Large intestine (tissue), 3 donors: Measurements from ENCODE around the gene UBE2S. TPM values are rescaled to one million over a fixed set of nuclear protein-coding genes. Genes with fewer than 3 reads are reported as not detected.

Experiments used
- DNase-seq, 2 donors: peaks; one replicate each; pipeline versions ENCODE4 v3.0.0 to v3.0.0-alpha.2; 2013
- H3K27ac ChIP-seq: one replicate; pipeline ENCODE4 v1.5.1; 2013; ENCODE audit warnings: low read length
- H3K27me3 ChIP-seq: 2 replicates; pipeline ENCODE4 v1.6.1; 2013; ENCODE audit warnings: low read length; ENCODE audit not compliant: control insufficient read depth, insufficient read depth
- H3K36me3 ChIP-seq: 2 replicates; pipeline ENCODE4 v1.6.1; 2013; ENCODE audit warnings: low read length; ENCODE audit not compliant: control insufficient read depth, insufficient read depth
- H3K4me1 ChIP-seq: one replicate; pipeline ENCODE4 v1.6.1; 2013; ENCODE audit warnings: low read length; ENCODE audit not compliant: control insufficient read depth, insufficient read depth
- H3K4me3 ChIP-seq: one replicate; pipeline ENCODE4 v1.5.1; 2013; ENCODE audit warnings: low read length
- H3K9me3 ChIP-seq: one replicate; pipeline ENCODE4 v1.6.1; 2013; ENCODE audit warnings: mild to moderate bottlenecking, low read depth, low read length, moderate library complexity; ENCODE audit not compliant: control insufficient read depth
- WGBS: methylation state at CpG from one replicate; pipeline ENCODE4 v1.1.5; 2013; ENCODE audit warnings: low lambda C conversion rate; ENCODE audit not compliant: insufficient coverage; 5-methylcytosine and 5-hydroxymethylcytosine counted together
- polyA plus RNA-seq: library from polyadenylated mRNA; unstranded; fragments of 120-200 nt; gene quantifications from one replicate; pipeline ENCODE4 v1.2.1, GENCODE V29; 2013

UBE2S gene
- polyA plus RNA-seq, 1 donor: 29.9 TPM

DNA sequence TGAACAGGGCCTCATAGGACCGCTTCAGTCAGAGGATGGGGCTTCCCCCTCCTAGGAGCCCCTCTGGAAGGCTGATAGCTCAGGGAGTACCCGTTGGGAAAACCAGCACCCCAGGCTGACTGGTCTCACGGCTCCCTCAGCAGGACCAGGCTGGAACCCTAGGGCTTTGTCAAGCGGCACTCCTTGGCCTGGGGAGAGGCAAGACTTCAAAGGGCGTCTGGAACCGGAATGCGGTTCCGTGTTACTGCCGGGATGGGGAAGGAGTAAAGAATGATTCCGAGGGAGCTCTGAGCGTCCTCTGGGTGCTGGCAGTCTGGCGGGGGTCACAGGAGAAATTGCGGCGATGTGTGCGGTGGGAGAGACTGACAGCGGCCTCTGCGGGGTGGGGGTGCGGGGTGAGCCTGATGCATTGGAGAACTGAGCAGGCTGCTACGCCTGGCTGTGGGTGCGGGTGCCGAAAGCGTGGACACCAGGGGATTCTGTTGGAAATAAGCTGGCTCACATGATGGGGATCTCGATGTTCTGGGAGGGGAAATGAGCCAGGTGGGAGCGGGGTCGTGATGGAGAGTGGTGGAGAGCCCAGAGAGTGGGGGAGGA lies 54.9 kb downstream of the UBE2S start:
- peaks cover 65% of the 10 kb centered on the region for H3K27me3 ChIP-seq
- WGBS: no CpG with 5 or more reads among the region's 25 CpGs
- no peak for DNase-seq
- H3K4me3 ChIP-seq: no peak overlapping the region
- H3K27ac ChIP-seq: no peak overlapping the region
- no peaks in the 10 kb centered on the region for H3K9me3 ChIP-seq
- H3K36me3 ChIP-seq: no peaks in the 10 kb centered on the region
- H3K4me1 ChIP-seq: peaks cover 13% of the 10 kb centered on the region

- Histone ChIP-seq H3K9me3 (no peaks in the 10 kb centered on the region), H3K4me1 (peaks cover 13% of the 10 kb centered on the region), H3K4me3 (no peak overlapping the region), H3K27ac (no peak overlapping the region), H3K27me3 (peaks cover 59% of the 10 kb centered on the region), H3K36me3 (peaks cover 4% of the 10 kb centered on the region)
- WGBS: no CpG with 5 or more reads among the region's 6 CpGs
- no peak for DNase-seq
These were observed 55.5 kb downstream of the UBE2S start for GRCh38 chr19:55352040-55352439.

- 100% methylated on average over 1 of the region's 11 CpGs for WGBS
- Histone ChIP-seq H3K36me3 (peaks cover 10% of the 10 kb centered on the region), H3K9me3 (no peaks in the 10 kb centered on the region), H3K27me3 (peaks cover 47% of the 10 kb centered on the region), H3K27ac (no peak overlapping the region), H3K4me3 (no peak overlapping the region), H3K4me1 (peaks cover 13% of the 10 kb centered on the region)
- DNase-seq: no peak
These were observed 56.8 kb downstream of the UBE2S start for GRCh38 chr19:55350620-55351315.

Other genes with a start within 250 kb of the UBE2S start
- gene DNAAF3, start 241.2 kb downstream of the UBE2S start, polyA plus RNA-seq: 0.99 TPM
- gene SYT5, start 227.5 kb downstream of the UBE2S start, polyA plus RNA-seq: 9.1 TPM
- 28.1 TPM for gene PTPRH, start 198.3 kb downstream of the UBE2S start, polyA plus RNA-seq
- gene TMEM86B, start 179.0 kb downstream of the UBE2S start, polyA plus RNA-seq: 69.0 TPM
- gene PPP6R1, start 148.8 kb downstream of the UBE2S start, polyA plus RNA-seq: 65.1 TPM
- gene HSPBP1, start 127.7 kb downstream of the UBE2S start, polyA plus RNA-seq: 29.4 TPM
- gene BRSK1, start 123.8 kb downstream of the UBE2S start, polyA plus RNA-seq: 9.7 TPM
- 71.4 TPM for gene TMEM150B, start 82.4 kb downstream of the UBE2S start, polyA plus RNA-seq
- gene KMT5C, start 67.9 kb downstream of the UBE2S start, polyA plus RNA-seq: 21.5 TPM
- 1.3 TPM for gene COX6B2, start 53.1 kb downstream of the UBE2S start, polyA plus RNA-seq
- gene GARIN5B, start 44.5 kb downstream of the UBE2S start, polyA plus RNA-seq: 0.03 TPM
- 0.66 TPM for gene IL11, start 37.3 kb downstream of the UBE2S start, polyA plus RNA-seq
- gene TMEM190, start 31.0 kb downstream of the UBE2S start, polyA plus RNA-seq: 0.93 TPM
- 8.7 TPM for gene TMEM238, start 23.5 kb downstream of the UBE2S start, polyA plus RNA-seq
- 2,127 TPM for gene RPL28, start 21.9 kb downstream of the UBE2S start, polyA plus RNA-seq
- gene SHISA7, start 35.5 kb upstream of the UBE2S start, polyA plus RNA-seq: 1.1 TPM
- 30.4 TPM for gene ISOC2, start 53.9 kb upstream of the UBE2S start, polyA plus RNA-seq
- gene C19orf85, start 57.0 kb upstream of the UBE2S start, polyA plus RNA-seq: not detected
- 5.6 TPM for gene ZNF628, start 68.8 kb upstream of the UBE2S start, polyA plus RNA-seq
- 14.0 TPM for gene NAT14, start 77.4 kb upstream of the UBE2S start, polyA plus RNA-seq
- gene SSC5D, start 80.6 kb upstream of the UBE2S start, polyA plus RNA-seq: 4.0 TPM
- gene SBK2, start 129.3 kb upstream of the UBE2S start, polyA plus RNA-seq: 0.66 TPM
- gene SBK3, start 137.8 kb upstream of the UBE2S start, polyA plus RNA-seq: 0.15 TPM
- gene ZNF579, start 173.1 kb upstream of the UBE2S start, polyA plus RNA-seq: 14.9 TPM
- gene FIZ1, start 191.7 kb upstream of the UBE2S start, polyA plus RNA-seq: 13.9 TPM
- gene ZNF524, start 192.5 kb upstream of the UBE2S start, polyA plus RNA-seq: 18.9 TPM
- gene ZNF865, start 197.9 kb upstream of the UBE2S start, polyA plus RNA-seq: 10.4 TPM
- 15.6 TPM for gene ZNF784, start 216.8 kb upstream of the UBE2S start, polyA plus RNA-seq
- gene ZNF580, start 233.2 kb upstream of the UBE2S start, polyA plus RNA-seq: 31.3 TPM
- 29.1 TPM for gene ZNF581, start 235.9 kb upstream of the UBE2S start, polyA plus RNA-seq
- gene CCDC106, start 240.4 kb upstream of the UBE2S start, polyA plus RNA-seq: 11.6 TPM
- 167 TPM for gene U2AF2, start 247.2 kb upstream of the UBE2S start, polyA plus RNA-seq